ES-I3 (cell line): ENCODE measurements around the gene EDEM2.
"Not testable (repeated sequence)": the region's sequence is repeated elsewhere in the genome, so short reads cannot be mapped to it uniquely, and the experiment has no call there.

Experiments
- H3K36me3 ChIP-seq: 2 replicates; pipeline ENCODE4 v1.6.1; 2013; ENCODE audit warnings: mild to moderate bottlenecking, low read length, control low read depth, moderate library complexity; ENCODE audit not compliant: insufficient read depth
- H3K4me1 ChIP-seq: 2 replicates; pipeline ENCODE4 v1.6.1; 2013; ENCODE audit warnings: mild to moderate bottlenecking, control low read depth, low read length; ENCODE audit not compliant: insufficient read depth
- H3K9ac ChIP-seq: 2 replicates; pipeline ENCODE4 v1.6.1; 2013; ENCODE audit warnings: low read depth, mild to moderate bottlenecking, low read length, moderate library complexity
- H3K9me3 ChIP-seq: 2 replicates; pipeline ENCODE4 v1.6.1; 2013; ENCODE audit warnings: mild to moderate bottlenecking, low read length, moderate library complexity; ENCODE audit not compliant: control insufficient read depth, insufficient read depth

The EDEM2 gene

DNA sequence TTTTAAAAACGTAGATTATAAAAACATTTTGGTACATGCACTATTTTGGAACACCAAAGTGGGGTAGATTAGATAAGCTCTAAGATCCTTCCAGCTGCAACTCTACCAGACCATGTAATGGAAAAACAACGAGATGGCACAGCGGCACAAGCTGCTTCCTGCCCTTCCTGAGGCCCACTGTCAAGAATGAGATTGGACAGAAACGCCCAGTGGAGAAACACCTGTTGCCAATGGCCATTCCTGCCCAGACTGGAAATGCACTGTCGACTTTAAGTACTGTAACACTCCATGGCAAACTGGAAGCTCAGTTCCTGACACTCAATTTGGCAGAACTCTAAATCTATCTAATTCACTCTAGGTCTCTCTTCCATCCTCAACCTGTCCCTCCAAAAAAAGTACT is 21.4 kb downstream of the EDEM2 start:
- Histone ChIP-seq H3K9me3 (no peaks in the 10 kb centered on the region), H3K9ac (no peak overlapping the region), H3K36me3 (peaks cover 25% of the 10 kb centered on the region)

GRCh38 chr20:35122756-35123405 is 24.3 kb downstream of the EDEM2 start:
- H3K36me3 ChIP-seq: peaks cover 21% of the 10 kb centered on the region

More for the DNA sequence above, 21.4 kb downstream of the EDEM2 start:
- H3K4me1 ChIP-seq: no peaks in the 10 kb centered on the region

DNA sequence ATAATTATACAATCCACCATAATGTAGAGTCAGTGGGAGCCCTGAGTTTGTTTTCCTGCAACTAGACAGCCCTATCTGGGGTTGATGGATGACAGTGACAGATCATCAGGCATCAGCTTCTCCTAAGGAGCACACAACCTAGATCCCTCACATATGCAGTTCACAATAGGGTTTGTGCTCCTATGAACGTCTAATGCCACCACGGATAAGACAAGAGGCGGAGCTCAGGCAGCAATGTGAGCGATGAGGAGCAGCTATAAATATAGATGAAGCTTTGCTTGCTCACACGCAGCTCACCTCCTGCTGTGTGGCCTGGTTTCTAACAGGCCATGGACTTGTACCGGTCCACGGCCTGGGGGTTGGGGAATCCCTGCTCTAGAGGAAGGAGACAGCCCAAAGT is 25.9 kb downstream of the EDEM2 start:
- no peaks in the 10 kb centered on the region for H3K4me1 ChIP-seq
- peaks cover 21% of the 10 kb centered on the region for H3K36me3 ChIP-seq
- H3K9me3 ChIP-seq: no peaks in the 10 kb centered on the region
- H3K9ac ChIP-seq: no peak overlapping the region

More at GRCh38 chr20:35122756-35123405, 24.3 kb downstream of the EDEM2 start:
- H3K4me1 ChIP-seq: no peaks in the 10 kb centered on the region
- H3K9ac ChIP-seq: no peak overlapping the region
- no peaks in the 10 kb centered on the region for H3K9me3 ChIP-seq

DNA sequence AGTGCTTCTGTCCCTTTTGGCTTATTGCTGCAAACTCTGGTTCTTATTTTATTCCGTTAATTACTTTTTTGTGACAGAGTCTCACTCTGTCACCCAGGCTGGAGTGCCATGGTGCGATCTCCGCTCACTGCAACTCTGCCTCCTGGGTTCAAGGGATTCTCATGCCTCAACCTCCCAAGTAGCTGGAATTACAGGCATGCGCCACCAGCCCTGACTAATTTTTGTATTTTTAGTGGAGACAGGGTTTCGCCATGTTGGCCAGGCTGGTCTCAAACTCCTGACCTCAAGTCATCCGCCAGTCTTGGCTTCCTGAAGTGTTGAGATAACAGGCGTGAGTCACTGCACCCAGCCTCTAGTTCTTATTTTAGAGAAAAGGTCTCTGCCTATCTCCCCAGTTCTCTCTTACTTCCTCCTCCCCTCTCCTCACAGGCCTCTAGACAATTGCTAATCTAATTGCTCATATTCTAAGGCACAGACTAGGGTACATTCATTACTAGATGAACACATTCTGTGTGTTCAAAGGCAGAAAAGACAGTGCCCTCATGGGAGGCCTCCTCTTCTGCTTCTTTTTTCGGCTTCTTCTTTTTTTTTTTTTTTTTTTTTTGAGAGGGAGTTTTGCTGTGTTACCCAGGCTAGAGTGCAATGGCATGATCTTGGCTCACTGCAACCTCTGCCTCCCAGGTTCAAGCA is 27.0 kb downstream of the EDEM2 start:
- H3K36me3 ChIP-seq: peaks cover 22% of the 10 kb centered on the region
- no peak overlapping the region for H3K9ac ChIP-seq
- H3K4me1 ChIP-seq: no peaks in the 10 kb centered on the region
- no peaks in the 10 kb centered on the region for H3K9me3 ChIP-seq

GRCh38 chr20:35117629-35118028 is 29.5 kb downstream of the EDEM2 start:
- Histone ChIP-seq H3K9ac (no peak overlapping the region), H3K36me3 (peaks cover 15% of the 10 kb centered on the region), H3K4me1 (no peaks in the 10 kb centered on the region), H3K9me3 (no peaks in the 10 kb centered on the region)

DNA sequence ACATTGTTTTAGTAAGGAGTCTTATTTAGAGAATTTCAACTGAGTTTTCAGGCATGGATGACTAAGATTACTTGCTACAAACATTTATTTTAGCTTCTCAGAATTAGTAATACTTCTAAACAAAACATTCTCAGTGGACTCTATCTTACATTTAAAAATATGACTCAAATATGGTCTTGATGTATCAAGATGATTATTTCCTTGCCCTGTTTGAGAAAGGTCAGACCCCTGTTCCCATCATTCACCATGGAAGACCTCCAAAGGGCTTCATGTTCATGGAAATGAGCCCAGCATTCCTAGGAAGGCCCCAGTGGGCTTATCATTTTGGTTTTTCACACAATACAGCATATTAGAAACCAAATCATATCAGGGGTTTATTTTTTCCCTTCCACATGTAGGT is 29.9 kb downstream of the EDEM2 start:
- Histone ChIP-seq H3K9me3 (no peaks in the 10 kb centered on the region), H3K4me1 (no peaks in the 10 kb centered on the region), H3K9ac (no peak overlapping the region), H3K36me3 (peaks cover 15% of the 10 kb centered on the region)

DNA sequence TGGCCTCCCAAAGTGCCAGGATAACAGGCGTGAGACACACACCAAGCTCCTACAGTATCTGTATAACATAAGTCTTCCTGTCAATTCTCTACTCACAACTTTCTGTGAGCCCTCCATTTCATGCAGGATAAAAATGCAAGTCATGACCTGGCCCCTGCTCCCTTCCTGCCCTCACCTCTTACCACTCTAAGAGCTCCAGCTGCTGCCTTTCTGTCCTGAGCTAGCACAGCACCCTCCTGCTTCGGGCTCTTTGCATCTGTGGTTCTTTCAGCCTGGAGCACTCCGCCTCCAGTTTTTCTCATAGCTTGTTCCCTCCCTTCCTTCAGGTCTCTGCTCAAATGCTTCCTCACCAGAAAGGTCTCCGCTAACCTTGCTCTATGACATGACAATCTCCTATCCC is 30.9 kb downstream of the EDEM2 start:
- H3K4me1 ChIP-seq: no peaks in the 10 kb centered on the region
- H3K9ac ChIP-seq: no peak overlapping the region
- H3K9me3 ChIP-seq: no peaks in the 10 kb centered on the region
- peaks cover 12% of the 10 kb centered on the region for H3K36me3 ChIP-seq

DNA sequence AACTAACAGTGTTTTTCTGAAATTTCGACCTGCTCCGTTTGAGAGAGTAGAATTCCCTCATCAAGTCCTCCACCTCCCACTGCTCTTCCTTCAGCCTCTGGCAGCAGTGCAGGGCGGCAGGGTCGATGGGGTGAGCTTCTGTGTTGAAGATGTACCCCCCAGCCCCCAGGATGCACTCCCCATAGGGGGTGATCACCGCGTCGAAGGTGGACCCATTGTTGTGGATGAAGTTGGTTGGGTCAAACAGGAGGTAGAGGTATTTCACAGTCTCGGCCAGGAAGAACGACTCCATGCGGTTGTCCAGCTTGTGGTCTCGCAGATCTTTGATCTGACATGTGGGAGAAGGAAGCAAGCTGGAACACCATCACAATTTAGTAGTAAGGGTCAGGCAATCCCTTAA is 31.5 kb downstream of the EDEM2 start:
- no peaks in the 10 kb centered on the region for H3K4me1 ChIP-seq
- no peak overlapping the region for H3K9ac ChIP-seq
- no peaks in the 10 kb centered on the region for H3K9me3 ChIP-seq
- H3K36me3 ChIP-seq: peaks cover 10% of the 10 kb centered on the region

DNA sequence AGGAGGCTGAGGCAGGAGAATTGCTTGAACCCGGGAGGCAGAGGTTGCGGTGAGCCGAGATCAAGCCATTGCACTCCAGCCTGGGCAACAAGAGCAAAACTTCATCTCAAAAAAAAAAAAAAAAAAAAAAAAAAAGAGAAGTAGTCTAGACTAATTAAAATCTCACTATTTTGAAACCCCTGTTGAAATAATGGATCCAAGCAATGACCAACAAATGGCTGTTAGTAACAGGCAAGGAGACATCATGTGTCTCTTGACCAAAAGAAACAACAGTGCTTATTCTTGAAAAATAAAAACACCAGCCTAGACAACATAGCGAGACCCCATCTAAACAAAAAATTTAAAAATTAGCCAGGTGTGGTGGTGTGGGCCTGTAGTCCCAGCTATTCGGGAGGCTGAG is 34.9 kb downstream of the EDEM2 start:
- peaks cover 10% of the 10 kb centered on the region for H3K36me3 ChIP-seq
- H3K4me1 ChIP-seq, H3K9ac ChIP-seq, H3K9me3 ChIP-seq: not testable (repeated sequence)

- Histone ChIP-seq H3K9ac (no peak overlapping the region), H3K9me3 (no peaks in the 10 kb centered on the region), H3K36me3 (peaks cover 10% of the 10 kb centered on the region), H3K4me1 (no peaks in the 10 kb centered on the region)
Measured at GRCh38 chr20:35111141-35111888, 35.8 kb downstream of the EDEM2 start.

DNA sequence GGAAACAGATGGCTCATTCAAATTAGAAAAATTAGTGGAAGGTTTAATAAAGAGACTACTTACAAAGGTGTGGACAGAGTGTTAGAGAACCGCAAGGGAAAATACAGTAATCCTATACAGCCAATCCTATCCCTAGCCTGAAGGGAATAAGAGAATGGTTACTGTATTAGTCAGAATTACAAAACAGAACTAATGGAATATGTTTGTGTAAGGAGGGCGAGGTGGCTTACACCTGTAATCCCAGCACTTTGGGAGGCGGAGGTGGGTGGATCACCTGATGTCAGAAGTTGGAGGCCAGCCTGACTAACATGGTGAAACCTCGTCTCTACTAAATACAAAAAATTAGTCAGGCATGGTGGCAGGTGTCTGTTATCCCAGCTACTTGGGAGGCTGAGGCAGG is 38.2 kb downstream of the EDEM2 start:
- Histone ChIP-seq H3K4me1 (no peaks in the 10 kb centered on the region), H3K36me3 (no peaks in the 10 kb centered on the region), H3K9ac (no peak overlapping the region), H3K9me3 (no peaks in the 10 kb centered on the region)

GRCh38 chr20:35106827-35107380 is 40.2 kb downstream of the EDEM2 start:
- H3K4me1 ChIP-seq: no peaks in the 10 kb centered on the region
- no peaks in the 10 kb centered on the region for H3K36me3 ChIP-seq
- H3K9me3 ChIP-seq: no peaks in the 10 kb centered on the region
- no peak overlapping the region for H3K9ac ChIP-seq

DNA sequence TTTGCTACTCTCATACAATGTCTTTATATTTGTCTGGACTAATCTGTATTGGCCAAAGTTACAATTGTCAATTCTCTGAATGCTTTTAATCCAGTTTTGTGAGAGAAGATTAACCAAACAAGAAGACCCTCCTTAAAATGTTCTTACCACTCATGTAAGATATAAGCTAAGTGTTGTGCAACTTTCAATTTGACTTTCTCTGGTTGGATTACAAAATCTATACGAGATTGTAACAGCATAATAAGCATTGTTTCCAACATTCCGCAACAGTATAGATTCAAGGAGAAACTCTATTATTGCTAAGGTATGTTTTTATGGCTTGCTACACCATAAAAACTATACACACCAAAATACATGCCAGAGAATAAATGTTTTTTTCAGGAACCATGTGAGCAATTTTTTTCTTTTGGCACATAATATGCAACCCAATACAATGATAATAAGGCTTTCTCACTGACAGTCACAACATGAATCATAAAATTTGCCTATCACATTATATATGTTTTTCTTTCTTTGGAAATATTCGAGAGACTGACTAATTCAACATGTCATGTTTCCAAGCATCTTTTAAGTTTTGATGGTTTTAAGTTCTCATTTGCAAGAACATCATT is 42.3 kb downstream of the EDEM2 start:
- Histone ChIP-seq H3K4me1 (no peaks in the 10 kb centered on the region), H3K9me3 (no peaks in the 10 kb centered on the region), H3K9ac (no peak overlapping the region), H3K36me3 (no peaks in the 10 kb centered on the region)

- Histone ChIP-seq H3K9ac (no peak overlapping the region), H3K36me3 (no peaks in the 10 kb centered on the region), H3K9me3 (no peaks in the 10 kb centered on the region), H3K4me1 (no peaks in the 10 kb centered on the region)
Measured at GRCh38 chr20:35101620-35102019, 45.5 kb downstream of the EDEM2 start.
